Fibroblast of mammary gland (primary cell): Measurements from ENCODE around the gene CBLB.
A peak's percentile ranks its signal among the peaks of the same experiment; 100 is the strongest.

ENCODE experiments used
- DNase-seq: peaks from one replicate; pipeline ENCODE4 v3.0.0-alpha.2; 2010; ENCODE audit warnings: low read depth
- H3K4me3 ChIP-seq: 2 replicates; pipeline ENCODE4 v1.5.1; 2011; ENCODE audit warnings: low read depth, mild to moderate bottlenecking, low read length, moderate library complexity; ENCODE audit not compliant: control insufficient read depth
- CTCF ChIP-seq: conservative IDR thresholded peaks from 2 replicates; pipeline ENCODE4 v1.5.1; 2011; ENCODE audit warnings: low read depth, low read length, inconsistent platforms; ENCODE audit not compliant: control insufficient read depth, insufficient read depth

CBLB gene

GRCh38 chr3:105746231-105746996, 122.4 kb downstream of the CBLB start:
- no peak for TF ChIP-seq CTCF
- DNase-seq = no peak
- no peak overlapping the region for H3K4me3 ChIP-seq

GRCh38 chr3:105745046-105745445, 123.8 kb downstream of the CBLB start:
- DNase-seq = no peak
- H3K4me3 ChIP-seq = no peak overlapping the region
- no peak for TF ChIP-seq CTCF

- TF ChIP-seq CTCF = no peak
- H3K4me3 ChIP-seq = no peak overlapping the region
- no peak for DNase-seq
These were observed 124.6 kb downstream of the CBLB start for GRCh38 chr3:105744202-105744601.

GRCh38 chr3:105733356-105733755, 135.5 kb downstream of the CBLB start:
- TF ChIP-seq CTCF = no peak
- DNase-seq = no peak
- no peak overlapping the region for H3K4me3 ChIP-seq

- no peak overlapping the region for H3K4me3 ChIP-seq
- peak; percentile 37 for DNase-seq
- no peak for TF ChIP-seq CTCF
These were observed 137.1 kb downstream of the CBLB start for GRCh38 chr3:105731686-105732085.

GRCh38 chr3:105730801-105731354, 137.9 kb downstream of the CBLB start:
- peak; percentile 52 for DNase-seq
- no peak for TF ChIP-seq CTCF
- no peak overlapping the region for H3K4me3 ChIP-seq
